Gastrocnemius medialis (tissue), 4 donors: Measurements from ENCODE around the gene TAF1B.

Experiments
- POLR2A ChIP-seq, 2 donors: fragments of 450-650 bp; IDR thresholded peaks; one replicate each; pipeline ENCODE4 v1.6.1; 2017; ENCODE audit warnings: antibody characterized with exemption in 2 of 2, mild to moderate bottlenecking in 2 of 2, moderate library complexity in 2 of 2
- TF ChIP-seq, protein P1 (sequence below), 5 experiments: fragments of 450-650 bp in 3 of 5; fragments of 200-600 bp in 2 of 5; sonication (generic) in 2 of 5; IDR thresholded peaks in 4 of 5; conservative IDR thresholded peaks in 1 of 5; 1 replicate in 4 of 5; 2 replicates in 1 of 5; pipeline ENCODE4 v1.5.1; 2016 to 2019; ENCODE audit warnings: antibody characterized with exemption in 5 of 5, mild to moderate bottlenecking in 3 of 5, moderate library complexity in 3 of 5

DNA sequence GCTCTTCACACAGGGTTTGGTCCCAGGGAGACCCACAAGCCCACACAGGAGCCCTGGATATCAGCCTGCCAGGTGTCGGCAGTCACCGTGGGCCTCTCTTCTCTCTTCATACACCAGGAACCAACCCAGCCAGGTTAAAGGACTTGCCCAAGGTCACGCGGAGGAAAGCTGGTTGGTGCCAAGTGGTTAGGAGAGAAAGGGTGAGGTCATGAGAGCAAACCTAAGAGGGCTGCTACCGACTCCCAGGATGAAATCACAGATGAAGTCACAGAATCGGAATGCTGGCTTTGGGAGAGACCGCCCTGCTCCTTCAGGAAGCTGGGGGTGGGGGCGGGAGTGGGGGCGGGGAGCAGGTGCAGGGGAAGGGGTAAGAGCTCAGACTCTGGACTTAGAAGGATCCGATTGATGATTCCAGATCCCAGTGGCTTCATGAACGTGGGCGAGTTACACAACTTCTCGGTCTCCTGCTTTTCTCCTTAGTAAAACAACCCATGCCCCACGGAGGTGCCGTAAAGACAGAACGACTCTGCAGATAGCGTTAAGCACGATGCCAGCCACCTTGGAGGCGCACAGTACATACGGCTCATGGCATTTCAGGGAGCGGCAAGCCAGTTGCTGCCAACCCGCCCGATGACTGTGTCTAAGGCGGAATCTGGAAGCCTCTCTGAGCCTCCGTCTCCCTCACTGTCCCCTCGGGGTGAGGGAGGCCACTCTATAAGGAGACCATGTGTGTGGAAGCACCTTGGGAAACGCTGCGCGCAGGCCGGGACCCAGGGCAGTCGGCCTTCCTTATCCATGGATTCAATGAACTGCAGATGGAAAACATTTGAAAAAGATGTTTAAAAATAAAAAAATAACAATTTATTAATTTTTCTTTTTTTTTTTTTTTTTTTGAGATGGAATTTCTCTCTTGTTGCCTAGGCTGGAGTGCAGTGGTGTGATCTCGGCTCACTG, 23.0 kb upstream of the TAF1B start:
- TF ChIP-seq, protein P1, sequence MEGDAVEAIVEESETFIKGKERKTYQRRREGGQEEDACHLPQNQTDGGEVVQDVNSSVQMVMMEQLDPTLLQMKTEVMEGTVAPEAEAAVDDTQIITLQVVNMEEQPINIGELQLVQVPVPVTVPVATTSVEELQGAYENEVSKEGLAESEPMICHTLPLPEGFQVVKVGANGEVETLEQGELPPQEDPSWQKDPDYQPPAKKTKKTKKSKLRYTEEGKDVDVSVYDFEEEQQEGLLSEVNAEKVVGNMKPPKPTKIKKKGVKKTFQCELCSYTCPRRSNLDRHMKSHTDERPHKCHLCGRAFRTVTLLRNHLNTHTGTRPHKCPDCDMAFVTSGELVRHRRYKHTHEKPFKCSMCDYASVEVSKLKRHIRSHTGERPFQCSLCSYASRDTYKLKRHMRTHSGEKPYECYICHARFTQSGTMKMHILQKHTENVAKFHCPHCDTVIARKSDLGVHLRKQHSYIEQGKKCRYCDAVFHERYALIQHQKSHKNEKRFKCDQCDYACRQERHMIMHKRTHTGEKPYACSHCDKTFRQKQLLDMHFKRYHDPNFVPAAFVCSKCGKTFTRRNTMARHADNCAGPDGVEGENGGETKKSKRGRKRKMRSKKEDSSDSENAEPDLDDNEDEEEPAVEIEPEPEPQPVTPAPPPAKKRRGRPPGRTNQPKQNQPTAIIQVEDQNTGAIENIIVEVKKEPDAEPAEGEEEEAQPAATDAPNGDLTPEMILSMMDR (IDR thresholded peaks at IDR 0.05 in 4 of 5, conservative IDR thresholded peaks at IDR 0.05 in 1 of 5): no peak
- TF ChIP-seq POLR2A (IDR thresholded peaks at IDR 0.05): no peak
